GM03348 (cell line): Measurements from ENCODE around the gene HNF1A.

Experiments used
- DNase-seq: peaks from one replicate; pipeline ENCODE4 v3.0.0; 2012; ENCODE audit warnings: low spot score

The HNF1A gene

GRCh38 chr12:120959111-120959878 is 19.0 kb upstream of the HNF1A start:
- no peak for DNase-seq

GRCh38 chr12:120960657-120961056 is 17.7 kb upstream of the HNF1A start:
- DNase-seq = no peak

GRCh38 chr12:120961604-120962531 is 16.5 kb upstream of the HNF1A start:
- DNase-seq = no peak

GRCh38 chr12:120962532-120963020 is 15.8 kb upstream of the HNF1A start:
- DNase-seq = no peak

GRCh38 chr12:120964298-120964697 is 14.0 kb upstream of the HNF1A start:
- DNase-seq = no peak

- no peak for DNase-seq
Observed at GRCh38 chr12:120965534-120966091, 12.7 kb upstream of the HNF1A start.

- DNase-seq = no peak
Observed at GRCh38 chr12:120970310-120970709, 8.0 kb upstream of the HNF1A start.

GRCh38 chr12:120971299-120972180 is 6.8 kb upstream of the HNF1A start:
- peak; percentile 84 for DNase-seq

- DNase-seq = no peak
Observed at GRCh38 chr12:120972870-120973543, 5.3 kb upstream of the HNF1A start.

- no peak for DNase-seq
Observed at GRCh38 chr12:120977531-120978295, 630 bp upstream of the HNF1A start.

GRCh38 chr12:120979220-120979861 is 998 bp downstream of the HNF1A start:
- no peak for DNase-seq

- DNase-seq = no peak
Observed at GRCh38 chr12:120979862-120980696, 1.7 kb downstream of the HNF1A start.

- no peak for DNase-seq
Observed at GRCh38 chr12:120980800-120981368, 2.5 kb downstream of the HNF1A start.

GRCh38 chr12:120981407-120981941 is 3.1 kb downstream of the HNF1A start:
- no peak for DNase-seq

- no peak for DNase-seq
Observed at GRCh38 chr12:120982659-120983058, 4.3 kb downstream of the HNF1A start.

- no peak for DNase-seq
Observed at GRCh38 chr12:120983759-120984158, 5.4 kb downstream of the HNF1A start.

- DNase-seq = no peak
Observed at GRCh38 chr12:120984351-120984898, 6.1 kb downstream of the HNF1A start.

GRCh38 chr12:120988234-120988633 is 9.9 kb downstream of the HNF1A start:
- no peak for DNase-seq
